Neural cell (in vitro differentiated cells): Measurements from ENCODE around the gene BRINP2. TPM values are rescaled to one million over a fixed set of nuclear protein-coding genes. Genes with fewer than 3 reads are reported as not detected.

Experiments used
- H2AFZ ChIP-seq: fragments of 200-600, 300-800 bp; sonication (generic), shearing (Covaris generic); 2 replicates; pipeline ENCODE4 v1.6.0; 2014; ENCODE audit warnings: low read depth, mild to moderate bottlenecking, antibody characterized with exemption, low read length, moderate library complexity
- H3F3A ChIP-seq: fragments of 200-600 bp; shearing (Covaris generic); 2 replicates; pipeline ENCODE4 v1.6.1; 2016; ENCODE audit warnings: mild to moderate bottlenecking, moderate library complexity, mixed read lengths, antibody characterized with exemption, low read length; ENCODE audit not compliant: insufficient read depth, poor library complexity, severe bottlenecking
- H3K27ac ChIP-seq: fragments of 200-600, 300-800 bp; sonication (generic), shearing (Covaris generic); 2 replicates; pipeline ENCODE4 v1.5.1; 2014; ENCODE audit warnings: mild to moderate bottlenecking, low read length, moderate library complexity
- H3K27me3 ChIP-seq: fragments of 300-800, 200-600 bp; sonication (generic), shearing (Covaris generic); 2 replicates; pipeline ENCODE4 v1.6.0; 2014; ENCODE audit warnings: mild to moderate bottlenecking, low read depth, low read length, moderate library complexity; ENCODE audit not compliant: insufficient read depth
- H3K36me3 ChIP-seq: fragments of 300-800, 200-600 bp; sonication (generic), shearing (Covaris generic); 2 replicates; pipeline ENCODE4 v1.5.1; 2014; ENCODE audit warnings: mild to moderate bottlenecking, antibody characterized with exemption, low read length, moderate library complexity; ENCODE audit not compliant: insufficient read depth
- H3K4me2 ChIP-seq: fragments of 300-800, 200-600 bp; sonication (generic), shearing (Covaris generic); 2 replicates; pipeline ENCODE4 v1.6.0; 2014; ENCODE audit warnings: mild to moderate bottlenecking, low read length
- H3K4me3 ChIP-seq: fragments of 300-800, 200-600 bp; sonication (generic), shearing (Covaris generic); 2 replicates; pipeline ENCODE4 v1.5.1; 2014; ENCODE audit warnings: mild to moderate bottlenecking, low read length, moderate library complexity
- H3K79me2 ChIP-seq: fragments of 200-600 bp; shearing (Covaris generic); replicated peaks from 2 replicates; pipeline ENCODE4 v1.6.0; 2014; ENCODE audit warnings: mild to moderate bottlenecking, low read length, moderate library complexity; ENCODE audit not compliant: insufficient read depth
- H3K9ac ChIP-seq: fragments of 300-800, 200-600 bp; sonication (generic), shearing (Covaris generic); 2 replicates; pipeline ENCODE4 v1.6.1; 2016; ENCODE audit warnings: mild to moderate bottlenecking, low read length, mixed read lengths
- H3K9me2 ChIP-seq: fragments of 200-600 bp; shearing (Covaris generic); 2 replicates; pipeline ENCODE4 v1.6.1; 2016; ENCODE audit warnings: mild to moderate bottlenecking, low read length, mixed read lengths; ENCODE audit not compliant: insufficient read depth
- H3K9me3 ChIP-seq: fragments of 200-600, 300-800 bp; sonication (generic), shearing (Covaris generic); 2 replicates; pipeline ENCODE4 v1.6.1; 2016; ENCODE audit warnings: mild to moderate bottlenecking, mixed run types, low read length, moderate library complexity, mixed read lengths
- H4K20me1 ChIP-seq: fragments of 200-600 bp; shearing (Covaris generic); 2 replicates; pipeline ENCODE4 v1.6.1; 2016; ENCODE audit warnings: mild to moderate bottlenecking, mixed run types; ENCODE audit not compliant: insufficient read depth
- CTCF ChIP-seq: fragments of 450-650 bp; IDR thresholded peaks from 2 replicates; pipeline ENCODE4 v1.5.1; 2014; ENCODE audit warnings: antibody characterized with exemption, mild to moderate bottlenecking, moderate library complexity; ENCODE audit not compliant: poor library complexity, severe bottlenecking
- EP300 ChIP-seq: fragments of 450-650 bp; conservative IDR thresholded peaks from 2 replicates; pipeline ENCODE4 v1.6.1; 2014; ENCODE audit warnings: antibody characterized with exemption, mild to moderate bottlenecking, moderate library complexity; ENCODE audit not compliant: poor library complexity, severe bottlenecking
- EZH2 ChIP-seq: fragments of 200-600, 300-800 bp; shearing (Covaris generic), sonication (generic); IDR thresholded peaks from 2 replicates; pipeline ENCODE4 v1.6.1; 2014; ENCODE audit warnings: antibody characterized with exemption, low read length, borderline replicate concordance, mild to moderate bottlenecking; ENCODE audit not compliant: insufficient read depth, poor library complexity, severe bottlenecking
- MXI1 ChIP-seq: fragments of 450-650 bp; conservative IDR thresholded peaks from 2 replicates; pipeline ENCODE4 v1.6.1; 2014; ENCODE audit warnings: antibody characterized with exemption, mild to moderate bottlenecking; ENCODE audit not compliant: poor library complexity, severe bottlenecking
- POLR2AphosphoS5 ChIP-seq: IDR thresholded peaks from 2 replicates; pipeline ENCODE4 v1.6.1; 2012
- RAD21 ChIP-seq: fragments of 450-650 bp; conservative IDR thresholded peaks from 2 replicates; pipeline ENCODE4 v1.6.1; 2014; ENCODE audit warnings: antibody characterized with exemption, mild to moderate bottlenecking, moderate library complexity
- REST ChIP-seq: IDR thresholded peaks from 2 replicates; pipeline ENCODE4 v1.6.1; 2012; ENCODE audit warnings: borderline replicate concordance
- SMC3 ChIP-seq: fragments of 450-650 bp; conservative IDR thresholded peaks from 2 replicates; pipeline ENCODE4 v1.6.1; 2014; ENCODE audit warnings: antibody characterized with exemption, mild to moderate bottlenecking, moderate library complexity; ENCODE audit not compliant: poor library complexity
- TAF1 ChIP-seq: IDR thresholded peaks from 2 replicates; pipeline ENCODE4 v1.6.1; 2012; ENCODE audit warnings: low read depth
- polyA plus RNA-seq: library from polyadenylated mRNA; depleted of rRNA; stranded (reverse); fragments of >200 nt; gene quantifications from 2 replicates; pipeline ENCODE4 v1.2.3, GENCODE V29; 2014

Gene BRINP2
- polyA plus RNA-seq, 1 donor from 2014 or later = 12.9 TPM

- TF ChIP-seq SMC3 (no peak), RAD21 (no peak), REST (no peak), CTCF (no peak), POLR2AphosphoS5 (no peak), TAF1 (no peak), MXI1 (no peak), EZH2 (no peak), EP300 (no peak)
- no peaks in the 10 kb centered on the region for H3F3A ChIP-seq
- H2AFZ ChIP-seq = no peak overlapping the region
- no peak overlapping the region for H3K9ac ChIP-seq
- H3K4me3 ChIP-seq = no peak overlapping the region
- no peaks in the 10 kb centered on the region for H3K9me2 ChIP-seq
- H3K27me3 ChIP-seq = no peaks in the 10 kb centered on the region
- H3K27ac ChIP-seq = no peak overlapping the region
- H3K36me3 ChIP-seq = peaks cover 10% of the 10 kb centered on the region
- H3K79me2 ChIP-seq = peaks cover 4% of the 10 kb centered on the region
- no peaks in the 10 kb centered on the region for H3K9me3 ChIP-seq
- H4K20me1 ChIP-seq = no peaks in the 10 kb centered on the region
- no peak overlapping the region for H3K4me2 ChIP-seq
These were observed 38.6 kb upstream of the BRINP2 start for GRCh38 chr1:177132141-177132540.

GRCh38 chr1:177133977-177134538, 36.7 kb upstream of the BRINP2 start:
- no peak overlapping the region for H2AFZ ChIP-seq
- no peaks in the 10 kb centered on the region for H3K27me3 ChIP-seq
- H3K27ac ChIP-seq = no peak overlapping the region
- no peaks in the 10 kb centered on the region for H3K36me3 ChIP-seq
- no peak for TF ChIP-seq SMC3
- no peak for TF ChIP-seq REST
- no peak for TF ChIP-seq POLR2AphosphoS5
- no peak for TF ChIP-seq EP300
- TF ChIP-seq RAD21 = no peak
- H4K20me1 ChIP-seq = no peaks in the 10 kb centered on the region
- no peaks in the 10 kb centered on the region for H3K9me3 ChIP-seq
- H3K4me2 ChIP-seq = no peak overlapping the region
- no peaks in the 10 kb centered on the region for H3K9me2 ChIP-seq
- no peak overlapping the region for H3K9ac ChIP-seq
- no peaks in the 10 kb centered on the region for H3F3A ChIP-seq
- peaks cover 8% of the 10 kb centered on the region for H3K79me2 ChIP-seq
- no peak overlapping the region for H3K4me3 ChIP-seq
